ENCODE measurements around the gene CRIP2. TPM values are rescaled to one million over a fixed set of nuclear protein-coding genes. Genes with fewer than 3 reads are reported as not detected.

Gene CRIP2
- total and polyA plus RNA-seq, 2 donors (not counting 1 experiment from before 2014, with no cell fraction given), result 6.0 to 81.6 TPM

- peaks cover 4% of the 10 kb centered on the region for H3K79me2 ChIP-seq (ENCODE audit: control insufficient read depth, insufficient read depth, low read length)
- ATAC-seq (ENCODE audit: low read depth), result no peak
- H3K27me3 Mint-ChIP-seq, result no peaks in the 10 kb centered on the region
- no peaks in the 10 kb centered on the region for H3K9me3 Mint-ChIP-seq (ENCODE audit: insufficient read depth)
- intact Hi-C loops (cut with micrococcal nuclease), result no loop called here
- no peak overlapping the region for H3K4me3 Mint-ChIP-seq
- H3K4me1 ChIP-seq (ENCODE audit: control insufficient read depth in 2 of 2, insufficient read depth in 2 of 2, low read length in 2 of 2), result no peaks in the 10 kb centered on the region
- no peak overlapping the region for H3K9ac ChIP-seq (ENCODE audit: low read length)
- ChIA-PET CTCF (interaction anchor here (1.4 kb wide), 1 partner anchor 24 kb away, joined by 4 read pairs; no protein-coding TSS in a partner anchor), POLR2A (no interaction called here)
- no peak overlapping the region for H3K27ac ChIP-seq (ENCODE audit: low read length in 2 of 2)
- 96% methylated on average over 22 of the region's 22 CpGs for WGBS (ENCODE audit: insufficient coverage)
- no peaks in the 10 kb centered on the region for H3K4me1 Mint-ChIP-seq
- no peak overlapping the region for H3K27ac Mint-ChIP-seq
- H4K20me1 ChIP-seq (ENCODE audit: control insufficient read depth, insufficient read depth, low read length, poor library complexity, severe bottlenecking), result peaks cover 16% of the 10 kb centered on the region
- no peak overlapping the region for H3K4me3 ChIP-seq (ENCODE audit: control extremely low read depth in 1 of 5, extremely low read depth in 1 of 5, insufficient read depth in 1 of 5, low read depth in 2 of 5, low read length in 4 of 5)
- peaks cover 0 to 41% of the 10 kb centered on the region in 2 experiments for H3K36me3 ChIP-seq (replicated peaks in 1 of 2; ENCODE audit: control extremely low read depth in 1 of 2, control insufficient read depth in 1 of 2, extremely low read depth in 1 of 2, insufficient read depth in 2 of 2, low read length in 1 of 2)
- TF ChIP-seq EZH2 (IDR thresholded peaks at IDR 0.05; ENCODE audit: borderline replicate concordance, insufficient read depth, low read depth, low read length, poor library complexity, severe bottlenecking), result no peak
- no peak overlapping the region for H3K4me2 ChIP-seq (replicated peaks; ENCODE audit: low read depth, low read length, poor library complexity, severe bottlenecking)
- H2AFZ ChIP-seq (ENCODE audit: insufficient read depth, low read depth, low read length, poor library complexity, severe bottlenecking), result no peak overlapping the region
- DNase-seq, result no peak
- H3K27me3 ChIP-seq (replicated peaks in 1 of 4; ENCODE audit: control extremely low read depth in 1 of 4, control insufficient read depth in 3 of 4, insufficient read depth in 4 of 4, low read length in 3 of 4), result no peaks in the 10 kb centered on the region
- no peaks in the 10 kb centered on the region for H3K9me3 ChIP-seq (ENCODE audit: control extremely low read depth in 1 of 3, control insufficient read depth in 2 of 3, insufficient read depth in 1 of 3, low read length in 2 of 3)
Observed at GRCh38 chr14:105456736-105457617, 17.6 kb upstream of the CRIP2 start.

- 93% methylated on average over 9 of the region's 18 CpGs for WGBS (ENCODE audit: insufficient coverage)
Observed at GRCh38 chr14:105458010-105458409, 16.6 kb upstream of the CRIP2 start.

More at GRCh38 chr14:105458010-105458409, 16.6 kb upstream of the CRIP2 start:
- Histone ChIP-seq H4K20me1 (ENCODE audit: control insufficient read depth, insufficient read depth, low read length, poor library complexity, severe bottlenecking) (peaks cover 16% of the 10 kb centered on the region), H3K4me1 (ENCODE audit: control insufficient read depth in 2 of 2, insufficient read depth in 2 of 2, low read length in 2 of 2) (no peaks in the 10 kb centered on the region), H3K27me3 (replicated peaks in 1 of 4; ENCODE audit: control extremely low read depth in 1 of 4, control insufficient read depth in 3 of 4, insufficient read depth in 4 of 4, low read length in 3 of 4) (no peaks in the 10 kb centered on the region), H3K9me3 (ENCODE audit: control extremely low read depth in 1 of 3, control insufficient read depth in 2 of 3, insufficient read depth in 1 of 3, low read length in 2 of 3) (no peaks in the 10 kb centered on the region), H3K36me3 (replicated peaks in 1 of 2; ENCODE audit: control extremely low read depth in 1 of 2, control insufficient read depth in 1 of 2, extremely low read depth in 1 of 2, insufficient read depth in 2 of 2, low read length in 1 of 2) (peaks cover 0 to 37% of the 10 kb centered on the region in 2 experiments), H3K4me3 (ENCODE audit: control extremely low read depth in 1 of 5, extremely low read depth in 1 of 5, insufficient read depth in 1 of 5, low read depth in 2 of 5, low read length in 4 of 5) (no peak overlapping the region), H3K4me2 (replicated peaks; ENCODE audit: low read depth, low read length, poor library complexity, severe bottlenecking) (no peak overlapping the region), H3K9ac (ENCODE audit: low read length) (no peak overlapping the region), H2AFZ (ENCODE audit: insufficient read depth, low read depth, low read length, poor library complexity, severe bottlenecking) (no peak overlapping the region), H3K79me2 (ENCODE audit: control insufficient read depth, insufficient read depth, low read length) (peaks cover 4% of the 10 kb centered on the region), H3K27ac (ENCODE audit: low read length in 2 of 2) (no peak overlapping the region)
- intact Hi-C loops (cut with micrococcal nuclease), result no loop called here
- H3K27ac Mint-ChIP-seq, result no peak overlapping the region
- no peaks in the 10 kb centered on the region for H3K4me1 Mint-ChIP-seq
- H3K4me3 Mint-ChIP-seq, result no peak overlapping the region
- ATAC-seq (ENCODE audit: low read depth) (no peak), DNase-seq (no peak)
- POLR2A ChIA-PET, result no interaction called here
- no peaks in the 10 kb centered on the region for H3K27me3 Mint-ChIP-seq
- CTCF ChIA-PET, result interaction anchor here (0.8 kb wide), 1 partner anchor 79 kb away, joined by 3 read pairs; no protein-coding TSS in a partner anchor
- no peaks in the 10 kb centered on the region for H3K9me3 Mint-ChIP-seq (ENCODE audit: insufficient read depth)
- TF ChIP-seq, protein P1, sequence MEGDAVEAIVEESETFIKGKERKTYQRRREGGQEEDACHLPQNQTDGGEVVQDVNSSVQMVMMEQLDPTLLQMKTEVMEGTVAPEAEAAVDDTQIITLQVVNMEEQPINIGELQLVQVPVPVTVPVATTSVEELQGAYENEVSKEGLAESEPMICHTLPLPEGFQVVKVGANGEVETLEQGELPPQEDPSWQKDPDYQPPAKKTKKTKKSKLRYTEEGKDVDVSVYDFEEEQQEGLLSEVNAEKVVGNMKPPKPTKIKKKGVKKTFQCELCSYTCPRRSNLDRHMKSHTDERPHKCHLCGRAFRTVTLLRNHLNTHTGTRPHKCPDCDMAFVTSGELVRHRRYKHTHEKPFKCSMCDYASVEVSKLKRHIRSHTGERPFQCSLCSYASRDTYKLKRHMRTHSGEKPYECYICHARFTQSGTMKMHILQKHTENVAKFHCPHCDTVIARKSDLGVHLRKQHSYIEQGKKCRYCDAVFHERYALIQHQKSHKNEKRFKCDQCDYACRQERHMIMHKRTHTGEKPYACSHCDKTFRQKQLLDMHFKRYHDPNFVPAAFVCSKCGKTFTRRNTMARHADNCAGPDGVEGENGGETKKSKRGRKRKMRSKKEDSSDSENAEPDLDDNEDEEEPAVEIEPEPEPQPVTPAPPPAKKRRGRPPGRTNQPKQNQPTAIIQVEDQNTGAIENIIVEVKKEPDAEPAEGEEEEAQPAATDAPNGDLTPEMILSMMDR (IDR thresholded peaks at IDR 0.05), result no peak
- no peak for TF ChIP-seq EZH2 (IDR thresholded peaks at IDR 0.05; ENCODE audit: borderline replicate concordance, insufficient read depth, low read depth, low read length, poor library complexity, severe bottlenecking)

Measured in B cell (primary cell).